MM.1S (cell line): Measurements from ENCODE around the gene MANEAL.

ENCODE experiments used
- EZH2 ChIP-seq: fragments of 300-600 bp; sonication (generic); optimal IDR thresholded peaks from 2 replicates; pipeline ENCODE3; 2017; ENCODE audit warnings: low read depth, mild to moderate bottlenecking, antibody characterized with exemption, low read length, mixed read lengths
- EZH2phosphoT487 ChIP-seq: fragments of 300-600 bp; sonication (generic); IDR thresholded peaks from 2 replicates; pipeline ENCODE4 v1.6.1; 2018; ENCODE audit warnings: antibody characterized with exemption, low read length
- TF ChIP-seq, protein P1 (sequence below): fragments of 300-600 bp; sonication (generic); IDR thresholded peaks from 2 replicates; pipeline ENCODE4 v1.5.1; 2016; ENCODE audit warnings: antibody characterized with exemption, low read length, mixed read lengths

DNA sequence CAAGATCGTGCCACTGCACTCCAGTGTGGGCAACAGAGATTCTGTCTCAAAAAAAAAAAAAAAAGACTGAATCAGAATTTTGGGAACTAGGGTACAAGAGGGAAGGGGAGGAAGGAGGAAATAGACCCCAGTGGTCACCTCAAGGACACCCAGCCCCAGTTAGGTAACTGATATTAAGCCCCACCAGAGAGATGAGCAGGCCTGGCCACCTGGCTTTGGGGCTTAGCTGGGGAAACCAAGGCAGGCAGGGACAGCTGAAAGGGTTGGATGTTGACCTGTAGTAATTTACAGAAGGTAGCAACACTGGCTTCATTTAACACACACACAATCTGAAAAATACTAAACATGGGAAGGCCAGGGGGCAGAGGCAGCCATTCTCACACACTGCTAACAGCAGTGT lies 8.8 kb downstream of the MANEAL start:
- TF ChIP-seq, protein P1, sequence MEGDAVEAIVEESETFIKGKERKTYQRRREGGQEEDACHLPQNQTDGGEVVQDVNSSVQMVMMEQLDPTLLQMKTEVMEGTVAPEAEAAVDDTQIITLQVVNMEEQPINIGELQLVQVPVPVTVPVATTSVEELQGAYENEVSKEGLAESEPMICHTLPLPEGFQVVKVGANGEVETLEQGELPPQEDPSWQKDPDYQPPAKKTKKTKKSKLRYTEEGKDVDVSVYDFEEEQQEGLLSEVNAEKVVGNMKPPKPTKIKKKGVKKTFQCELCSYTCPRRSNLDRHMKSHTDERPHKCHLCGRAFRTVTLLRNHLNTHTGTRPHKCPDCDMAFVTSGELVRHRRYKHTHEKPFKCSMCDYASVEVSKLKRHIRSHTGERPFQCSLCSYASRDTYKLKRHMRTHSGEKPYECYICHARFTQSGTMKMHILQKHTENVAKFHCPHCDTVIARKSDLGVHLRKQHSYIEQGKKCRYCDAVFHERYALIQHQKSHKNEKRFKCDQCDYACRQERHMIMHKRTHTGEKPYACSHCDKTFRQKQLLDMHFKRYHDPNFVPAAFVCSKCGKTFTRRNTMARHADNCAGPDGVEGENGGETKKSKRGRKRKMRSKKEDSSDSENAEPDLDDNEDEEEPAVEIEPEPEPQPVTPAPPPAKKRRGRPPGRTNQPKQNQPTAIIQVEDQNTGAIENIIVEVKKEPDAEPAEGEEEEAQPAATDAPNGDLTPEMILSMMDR, result no peak
- TF ChIP-seq EZH2, result no peak
- TF ChIP-seq EZH2phosphoT487, result no peak
